Dendritic cell treated with granulocyte-macrophage colony-stimulating factor and Interleukin-4, amounts not matched to agents 40 ng/mL and 50 ng/mL, for 4 days (primary cell): ENCODE results near the gene CREBBP.
"Not testable (repeated sequence)": the region's sequence is repeated elsewhere in the genome, so short reads cannot be mapped to it uniquely, and the experiment has no call there.

Experiments used
- H3K27ac Mint-ChIP-seq: one replicate; pipeline ENCODE4 v1.8.0; 2022; ENCODE audit warnings: mild to moderate bottlenecking, mixed read lengths
- H3K27me3 Mint-ChIP-seq: one replicate; pipeline ENCODE4 v1.8.0; 2022; ENCODE audit warnings: mild to moderate bottlenecking, mixed read lengths
- H3K36me3 Mint-ChIP-seq: one replicate; pipeline ENCODE4 v1.8.0; 2022; ENCODE audit warnings: low read depth, mixed read lengths
- H3K4me1 Mint-ChIP-seq: one replicate; pipeline ENCODE4 v1.8.0; 2022; ENCODE audit warnings: low read depth, mixed read lengths
- H3K4me3 Mint-ChIP-seq: one replicate; pipeline ENCODE4 v1.8.0; 2022; ENCODE audit warnings: mild to moderate bottlenecking, moderate library complexity, mixed read lengths
- H3K9me3 Mint-ChIP-seq: one replicate; pipeline ENCODE4 v1.8.0; 2022; ENCODE audit warnings: mixed read lengths
- intact Hi-C: fragments of 100-400 bp; cut with micrococcal nuclease; formaldehyde crosslinking; loops from one replicate; pipeline ENCODE4 v1.15.0; 2022

CREBBP gene

DNA sequence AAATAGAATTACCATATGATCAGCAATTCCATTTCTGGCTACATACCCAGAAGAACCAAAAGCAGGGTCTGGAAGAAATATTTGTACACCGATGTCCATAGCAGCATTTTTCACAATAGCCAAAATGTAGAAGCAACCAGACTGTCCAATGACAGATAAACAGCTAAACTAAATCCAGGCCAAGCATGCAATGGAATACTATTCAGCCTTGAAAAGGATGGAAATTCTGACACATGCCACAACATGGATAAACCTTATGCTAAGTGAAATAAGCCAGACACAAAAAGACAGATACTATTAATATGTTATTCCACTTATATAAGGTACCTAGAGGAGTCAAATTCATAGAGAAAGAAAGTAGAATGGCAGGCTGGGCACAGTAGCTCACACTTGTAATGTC is 25.9 kb upstream of the CREBBP start:
- no peaks in the 10 kb centered on the region for H3K36me3 Mint-ChIP-seq
- no peaks in the 10 kb centered on the region for H3K9me3 Mint-ChIP-seq
- H3K27ac Mint-ChIP-seq: no peak overlapping the region
- H3K27me3 Mint-ChIP-seq: peaks cover 17% of the 10 kb centered on the region
- no peak overlapping the region for H3K4me3 Mint-ChIP-seq
- H3K4me1 Mint-ChIP-seq: peaks cover 17% of the 10 kb centered on the region
- intact Hi-C loops: no loop called here

DNA sequence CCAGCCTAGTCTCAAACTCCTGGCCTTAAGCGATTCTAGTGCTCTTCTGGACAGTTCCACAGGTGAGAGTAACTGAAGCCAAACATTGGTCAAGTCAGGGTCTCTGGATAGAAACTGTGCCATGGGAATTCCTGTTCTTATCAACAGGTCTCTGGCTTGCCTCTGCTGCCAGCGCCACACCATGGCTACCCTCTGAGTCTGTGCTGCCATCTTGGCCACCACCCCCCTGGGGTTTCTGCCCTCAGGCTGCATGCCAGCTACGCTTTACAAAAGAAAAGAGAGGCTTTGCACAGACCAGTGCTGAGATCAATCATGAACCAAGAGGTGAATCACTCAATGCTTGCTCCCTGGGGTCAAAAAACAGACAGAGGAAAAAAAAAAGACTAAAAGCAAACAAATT is 24.4 kb upstream of the CREBBP start:
- Mint-ChIP-seq H3K27ac (no peak overlapping the region), H3K36me3 (no peaks in the 10 kb centered on the region), H3K4me3 (no peak overlapping the region), H3K9me3 (no peaks in the 10 kb centered on the region), H3K27me3 (peaks cover 23% of the 10 kb centered on the region), H3K4me1 (peaks cover 9% of the 10 kb centered on the region)
- intact Hi-C loops: no loop called here

DNA sequence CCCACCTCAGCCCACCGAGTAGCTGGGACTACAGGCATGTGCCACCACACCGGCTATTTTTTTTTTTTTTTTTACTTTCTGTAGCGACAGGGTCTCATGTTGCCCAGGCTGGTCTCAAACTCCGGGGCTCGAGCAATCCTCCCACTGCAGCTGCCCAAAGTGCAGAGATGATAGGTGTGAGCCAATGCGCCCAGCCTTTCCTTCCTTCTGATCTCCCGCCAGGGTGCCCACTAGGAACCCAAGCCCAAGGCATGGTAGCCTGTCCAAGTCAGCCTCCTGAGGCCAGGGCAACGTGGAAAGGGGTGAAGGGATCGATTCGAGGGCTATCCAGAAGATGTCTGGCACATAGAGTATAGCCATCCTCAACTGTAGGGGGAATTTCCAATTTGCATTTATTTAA is 9.6 kb upstream of the CREBBP start:
- intact Hi-C loops: no loop called here
- peaks cover 24% of the 10 kb centered on the region for H3K27me3 Mint-ChIP-seq
- no peaks in the 10 kb centered on the region for H3K36me3 Mint-ChIP-seq
- H3K9me3 Mint-ChIP-seq: peaks cover 5% of the 10 kb centered on the region
- peaks cover 10% of the 10 kb centered on the region for H3K4me1 Mint-ChIP-seq
- H3K27ac Mint-ChIP-seq: no peak overlapping the region
- no peak overlapping the region for H3K4me3 Mint-ChIP-seq

DNA sequence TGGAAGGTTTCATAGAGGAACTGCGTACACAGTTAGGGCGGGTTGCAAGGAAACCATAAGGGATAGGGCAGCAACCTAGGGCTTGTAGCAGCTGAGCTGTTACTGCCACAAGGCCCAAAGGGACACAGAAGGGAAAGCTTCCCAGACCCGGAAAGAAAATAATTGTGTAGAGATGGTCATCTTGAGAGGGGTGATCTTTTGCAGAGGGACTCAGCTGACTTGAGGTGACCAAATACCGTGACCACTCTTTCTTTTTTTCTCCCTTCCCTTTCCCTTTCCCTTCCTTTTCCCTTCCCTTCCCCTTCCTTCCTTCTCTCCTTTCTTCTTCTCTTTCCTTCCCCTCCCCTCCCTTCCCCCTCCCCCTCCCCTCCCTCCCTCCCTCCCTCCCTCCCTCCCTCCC is 8.5 kb upstream of the CREBBP start:
- H3K27me3 Mint-ChIP-seq: peaks cover 24% of the 10 kb centered on the region
- H3K4me1 Mint-ChIP-seq: peaks cover 10% of the 10 kb centered on the region
- no peaks in the 10 kb centered on the region for H3K36me3 Mint-ChIP-seq
- no peaks in the 10 kb centered on the region for H3K9me3 Mint-ChIP-seq
- no peak overlapping the region for H3K4me3 Mint-ChIP-seq
- H3K27ac Mint-ChIP-seq: no peak overlapping the region
- intact Hi-C loops: no loop called here

DNA sequence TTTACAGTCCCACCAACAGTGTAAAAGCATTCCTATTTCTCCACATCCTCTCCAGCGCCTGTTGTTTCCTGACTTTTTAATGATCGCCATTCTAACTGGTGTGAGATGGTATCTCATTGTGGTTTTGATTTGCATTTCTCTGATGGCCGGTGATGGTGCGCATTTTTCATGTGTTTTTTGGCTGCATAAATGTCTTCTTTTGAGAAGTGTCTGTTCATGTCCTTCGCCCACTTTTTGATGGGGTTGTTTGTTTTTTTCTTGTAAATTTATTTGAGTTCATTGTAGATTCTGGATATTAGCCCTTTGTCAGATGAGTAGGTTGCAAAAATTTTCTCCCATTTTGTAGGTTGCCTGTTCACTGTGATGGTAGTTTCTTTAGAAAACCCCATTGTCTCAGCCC is 5.5 kb upstream of the CREBBP start:
- H3K9me3 Mint-ChIP-seq, intact Hi-C loops, H3K4me3 Mint-ChIP-seq, H3K27ac Mint-ChIP-seq, H3K36me3 Mint-ChIP-seq: not testable (repeated sequence)
- peaks cover 37% of the 10 kb centered on the region for H3K27me3 Mint-ChIP-seq
- peaks cover 15% of the 10 kb centered on the region for H3K4me1 Mint-ChIP-seq

DNA sequence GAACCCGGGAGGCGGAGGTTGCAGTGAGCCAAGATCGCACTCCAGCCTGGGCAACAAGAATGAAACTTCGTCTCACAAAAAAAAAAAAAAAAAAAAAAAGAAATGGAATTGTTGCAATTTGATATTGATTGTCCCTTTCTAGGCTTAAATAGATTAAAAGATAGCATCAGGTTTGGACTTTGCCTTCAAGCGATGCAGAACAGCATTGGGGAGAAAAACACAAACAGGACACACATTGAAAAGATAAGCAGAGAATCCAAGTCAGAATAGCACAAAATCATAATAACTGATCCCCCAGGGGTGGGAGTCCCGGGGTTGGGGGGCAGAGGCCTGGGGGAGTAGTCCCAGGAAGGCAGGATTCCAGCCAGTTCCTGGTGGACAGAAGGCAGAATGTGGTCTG is 3.9 kb upstream of the CREBBP start:
- intact Hi-C loops: no loop called here

DNA sequence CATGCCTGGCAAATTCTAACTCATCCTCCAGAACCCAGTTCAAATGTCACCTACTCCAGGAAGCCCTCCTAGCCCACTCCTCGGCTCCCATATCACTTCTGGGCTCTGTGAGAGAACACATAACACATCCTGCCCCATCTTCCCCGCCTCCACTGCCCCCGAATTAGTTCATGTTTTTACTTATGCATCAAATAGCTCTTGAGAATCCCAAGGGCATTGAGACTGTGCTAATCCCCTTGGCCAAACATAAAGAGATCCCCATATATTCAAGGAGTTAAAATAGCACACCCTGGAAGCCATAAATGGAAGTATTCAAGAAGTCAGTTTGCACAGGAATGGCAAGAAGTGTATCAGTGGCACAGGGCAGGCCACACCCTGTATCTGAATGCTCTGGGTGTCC is 2.0 kb upstream of the CREBBP start:
- H3K36me3 Mint-ChIP-seq: peaks cover 20% of the 10 kb centered on the region
- no peaks in the 10 kb centered on the region for H3K9me3 Mint-ChIP-seq
- intact Hi-C loops: no loop called here
- H3K4me3 Mint-ChIP-seq: no peak overlapping the region
- peaks cover 22% of the 10 kb centered on the region for H3K4me1 Mint-ChIP-seq
- H3K27ac Mint-ChIP-seq: no peak overlapping the region
- peaks cover 23% of the 10 kb centered on the region for H3K27me3 Mint-ChIP-seq

More for the DNA sequence above, 3.9 kb upstream of the CREBBP start:
- Mint-ChIP-seq H3K9me3 (no peaks in the 10 kb centered on the region), H3K4me3 (no peak overlapping the region), H3K36me3 (peaks cover 2% of the 10 kb centered on the region), H3K4me1 (peaks cover 8% of the 10 kb centered on the region), H3K27me3 (peaks cover 30% of the 10 kb centered on the region), H3K27ac (no peak overlapping the region)

DNA sequence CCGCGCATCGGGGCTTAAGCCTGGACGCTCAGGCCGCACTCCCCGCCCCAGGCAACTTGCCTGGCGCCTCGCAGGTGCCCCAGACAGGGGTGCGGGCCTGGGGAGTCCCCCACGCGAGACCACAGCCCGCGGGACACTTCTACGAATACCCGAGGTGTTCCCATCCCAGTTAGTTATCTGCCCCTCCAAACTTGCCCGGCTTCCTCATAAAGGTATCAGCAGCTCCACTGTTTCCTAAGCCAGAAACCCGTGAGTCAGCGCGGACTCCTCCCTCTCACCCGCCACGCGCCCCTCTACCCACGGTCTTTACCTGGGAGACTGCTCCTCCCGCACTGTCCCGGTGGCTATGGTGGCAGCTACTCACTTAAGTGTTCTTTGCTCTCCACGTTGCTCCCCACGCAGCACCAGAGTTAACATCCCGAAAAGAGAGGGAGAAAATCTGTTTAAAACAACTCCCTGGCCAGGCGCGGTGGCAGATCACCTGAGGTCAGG is 1.0 kb upstream of the CREBBP start:
- intact Hi-C loops: no loop called here
- H3K4me3 Mint-ChIP-seq: peak overlapping the region; percentile 68
- peak overlapping the region; percentile 23 for H3K27ac Mint-ChIP-seq
- H3K4me1 Mint-ChIP-seq: peaks cover 32% of the 10 kb centered on the region
- peaks cover 30% of the 10 kb centered on the region for H3K36me3 Mint-ChIP-seq
- H3K27me3 Mint-ChIP-seq: peaks cover 21% of the 10 kb centered on the region
- H3K9me3 Mint-ChIP-seq: no peaks in the 10 kb centered on the region

DNA sequence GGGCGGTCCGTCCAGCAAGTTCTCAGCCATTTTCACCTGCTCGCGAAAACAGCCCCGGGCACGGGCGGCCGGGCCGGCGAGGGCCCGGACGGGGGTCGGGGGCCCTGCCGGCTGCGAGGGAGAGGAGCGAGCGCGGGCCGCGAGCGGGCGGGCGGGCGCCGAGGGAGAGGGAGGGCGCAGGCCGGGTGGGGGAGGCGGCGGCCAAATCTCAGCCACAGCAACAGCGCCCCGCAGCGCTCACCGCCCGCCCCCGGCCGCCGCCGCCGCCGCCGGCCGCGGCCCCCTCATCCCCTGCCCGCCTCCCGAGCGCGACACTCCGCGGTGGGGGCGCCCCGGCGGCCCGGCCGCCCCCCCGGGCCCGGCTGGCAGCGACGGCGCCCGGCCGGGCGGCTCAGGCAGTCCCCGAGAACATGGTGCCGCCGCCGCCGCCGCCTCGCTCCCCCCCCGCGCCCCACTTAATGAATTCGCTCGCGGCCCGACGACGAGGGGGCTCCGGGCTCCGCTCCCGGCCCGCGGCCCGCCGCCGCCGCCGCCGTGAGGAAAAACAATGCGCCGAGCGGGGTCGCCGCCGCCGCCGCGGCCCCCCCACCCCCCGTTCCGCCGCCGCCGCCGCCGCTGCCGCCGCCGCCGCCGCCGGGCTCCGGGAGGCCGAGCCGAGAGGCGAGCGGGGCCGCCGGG is 487 bp downstream of the CREBBP start:
- Mint-ChIP-seq H3K27me3 (peaks cover 17% of the 10 kb centered on the region), H3K36me3 (peaks cover 41% of the 10 kb centered on the region), H3K27ac (peak overlapping the region; percentile 70), H3K4me3 (peak overlapping the region; percentile 83), H3K9me3 (no peaks in the 10 kb centered on the region), H3K4me1 (peaks cover 45% of the 10 kb centered on the region)
- intact Hi-C loops: loop anchor here (5.0 kb wide), 2 partner anchors 88 to 188 kb away; no protein-coding TSS in a partner anchor

DNA sequence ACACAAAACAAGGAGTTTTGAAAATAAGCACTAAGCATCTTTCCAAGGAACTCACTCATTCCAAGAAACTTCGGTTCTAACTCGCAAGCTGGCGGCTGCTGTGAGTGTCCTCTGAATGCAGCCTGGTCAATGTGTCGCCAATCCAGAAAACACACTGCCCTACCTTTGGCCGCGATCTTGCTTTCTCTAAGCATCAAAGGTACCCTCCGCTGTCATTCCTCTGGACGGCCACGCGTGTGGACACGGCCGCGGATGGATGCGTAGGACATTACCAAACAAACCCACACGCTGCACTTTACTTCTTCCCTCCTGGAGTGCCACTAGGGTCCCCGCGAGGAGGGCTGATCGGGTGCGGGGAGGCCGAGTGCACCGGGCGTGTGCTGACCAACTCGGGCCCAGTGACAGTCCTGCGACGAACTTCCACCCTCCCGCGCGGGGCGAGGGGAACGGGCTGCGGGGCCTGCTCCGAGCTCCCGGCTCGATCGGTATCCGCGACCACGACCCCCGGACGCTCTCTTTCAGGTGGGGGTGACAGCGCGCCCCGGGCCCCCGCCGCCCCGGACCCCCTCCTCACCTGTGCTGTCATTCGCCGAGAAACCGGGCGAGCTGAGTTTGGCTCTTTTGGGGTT is 1.1 kb downstream of the CREBBP start:
- Mint-ChIP-seq H3K36me3 (peaks cover 44% of the 10 kb centered on the region), H3K4me1 (peaks cover 52% of the 10 kb centered on the region), H3K27me3 (peaks cover 17% of the 10 kb centered on the region), H3K4me3 (peak overlapping the region; percentile 83), H3K9me3 (no peaks in the 10 kb centered on the region), H3K27ac (peak overlapping the region; percentile 70)
- intact Hi-C loops: loop anchor here (5.0 kb wide), 2 partner anchors 87 to 187 kb away; no protein-coding TSS in a partner anchor

DNA sequence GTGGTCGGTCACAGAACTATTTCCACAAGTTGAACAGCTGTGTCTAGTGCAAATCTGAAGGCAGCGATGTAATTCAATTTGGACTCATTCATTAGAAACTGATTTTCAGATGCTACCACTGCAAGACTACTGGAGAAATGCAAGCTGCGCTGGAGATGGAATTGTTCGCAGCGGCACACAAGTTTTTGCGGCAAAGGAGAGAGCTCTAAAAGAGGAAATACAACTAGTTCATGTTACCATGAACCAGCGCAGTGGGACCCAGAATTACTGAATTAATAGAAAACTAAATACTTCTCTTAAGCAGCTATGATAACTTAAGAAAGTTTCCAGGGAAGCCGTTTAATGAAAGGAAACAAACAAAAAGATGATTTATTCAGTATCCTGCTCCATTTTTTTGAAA is 1.9 kb downstream of the CREBBP start:
- intact Hi-C loops: loop anchor here (5.0 kb wide), 2 partner anchors 86 to 186 kb away; no protein-coding TSS in a partner anchor
- H3K4me3 Mint-ChIP-seq: peak overlapping the region; percentile 83
- peaks cover 14% of the 10 kb centered on the region for H3K27me3 Mint-ChIP-seq
- peaks cover 44% of the 10 kb centered on the region for H3K36me3 Mint-ChIP-seq
- H3K4me1 Mint-ChIP-seq: peaks cover 59% of the 10 kb centered on the region
- peak overlapping the region; percentile 70 for H3K27ac Mint-ChIP-seq
- no peaks in the 10 kb centered on the region for H3K9me3 Mint-ChIP-seq

DNA sequence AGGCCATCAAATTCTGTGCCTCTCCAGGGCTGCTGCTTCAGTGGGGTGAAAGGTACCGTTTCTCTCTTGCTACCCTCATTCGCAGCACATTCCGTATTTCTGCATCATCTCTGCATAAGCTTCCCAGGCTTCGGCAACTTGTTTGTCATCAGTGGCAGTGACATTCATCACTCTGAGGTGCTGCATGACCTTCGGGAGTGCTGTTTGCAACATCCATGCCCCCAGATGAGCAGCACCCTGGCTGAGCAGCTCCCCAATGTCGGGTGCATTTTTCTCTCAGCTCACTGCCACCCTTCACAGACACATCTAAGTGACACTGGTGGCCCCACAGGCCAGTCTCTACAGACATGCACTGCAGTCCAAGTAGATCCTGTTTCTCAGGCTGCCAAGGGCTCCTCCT is 3.8 kb downstream of the CREBBP start:
- no peak overlapping the region for H3K4me3 Mint-ChIP-seq
- peaks cover 50% of the 10 kb centered on the region for H3K36me3 Mint-ChIP-seq
- H3K9me3 Mint-ChIP-seq: no peaks in the 10 kb centered on the region
- peaks cover 3% of the 10 kb centered on the region for H3K27me3 Mint-ChIP-seq
- H3K4me1 Mint-ChIP-seq: peaks cover 73% of the 10 kb centered on the region
- peak overlapping the region; percentile 5 for H3K27ac Mint-ChIP-seq
- intact Hi-C loops: loop anchor here (5.0 kb wide), 2 partner anchors 84 to 184 kb away; no protein-coding TSS in a partner anchor

DNA sequence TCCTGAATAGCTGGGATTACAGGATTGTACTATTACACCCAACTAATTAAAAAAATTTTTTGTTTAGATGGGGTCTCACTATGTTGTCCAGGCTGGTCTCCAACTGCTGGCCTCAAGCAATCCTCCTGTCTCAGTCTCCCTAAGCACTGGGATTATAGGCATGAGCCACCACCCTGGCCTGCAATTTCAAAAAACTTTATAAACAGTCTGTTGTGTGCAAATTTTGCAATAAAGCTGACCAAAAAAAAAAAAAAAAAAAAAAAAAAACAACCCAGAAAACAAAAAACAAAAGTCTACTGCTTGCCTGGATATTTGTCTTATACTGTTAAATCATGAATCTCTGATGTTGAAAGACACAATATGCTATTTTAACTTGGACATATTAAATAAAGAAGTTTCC is 4.4 kb downstream of the CREBBP start:
- H3K4me3 Mint-ChIP-seq: no peak overlapping the region
- intact Hi-C loops: loop anchor here (5.0 kb wide), 2 partner anchors 84 to 184 kb away; no protein-coding TSS in a partner anchor
- H3K9me3 Mint-ChIP-seq: no peaks in the 10 kb centered on the region
- no peaks in the 10 kb centered on the region for H3K27me3 Mint-ChIP-seq
- peaks cover 52% of the 10 kb centered on the region for H3K36me3 Mint-ChIP-seq
- H3K27ac Mint-ChIP-seq: no peak overlapping the region
- peaks cover 76% of the 10 kb centered on the region for H3K4me1 Mint-ChIP-seq
